HG03103 (cell line): ENCODE data around the gene MZT1.

Experiments used
- ATAC-seq: cut with Tn5 transposase; IDR thresholded peaks from one replicate; pipeline ENCODE4 v1.9.1; 2021; ENCODE audit warnings: low read depth; ENCODE audit not compliant: unreplicated experiment

MZT1 gene

GRCh38 chr13:72689181-72689696 lies 38.2 kb downstream of the MZT1 start:
- ATAC-seq, result no peak

GRCh38 chr13:72686766-72687165 lies 40.7 kb downstream of the MZT1 start:
- no peak for ATAC-seq

- no peak for ATAC-seq
Observed at GRCh38 chr13:72680353-72680752, 47.1 kb downstream of the MZT1 start.

GRCh38 chr13:72678312-72678711 lies 49.1 kb downstream of the MZT1 start:
- ATAC-seq, result no peak

- ATAC-seq, result no peak
Observed at GRCh38 chr13:72677431-72677830, 50.0 kb downstream of the MZT1 start.

GRCh38 chr13:72666391-72666790 lies 61.0 kb downstream of the MZT1 start:
- ATAC-seq, result no peak

- ATAC-seq, result no peak
Observed at GRCh38 chr13:72662548-72662947, 64.9 kb downstream of the MZT1 start.
